Inferior parietal cortex (tissue), 1 donor: ENCODE results near the gene RPLP2.

Experiments
- DNase-seq: peaks from one replicate; pipeline ENCODE4 v3.0.0-alpha.2; 2016; ENCODE audit errors: extremely low spot score

RPLP2 gene

GRCh38 chr11:809287-810039, at the start of gene RPLP2:
RPLP2 (plus strand) TSS chr11:809967; CDS start chr11:810235, 268 bp downstream.
- DNase-seq, result peak; percentile 98

- no peak for DNase-seq
Measured at GRCh38 chr11:760236-760635, 49.5 kb upstream of the RPLP2 start.

- no peak for DNase-seq
Measured at GRCh38 chr11:761526-762108, 48.1 kb upstream of the RPLP2 start.

- DNase-seq, result no peak
Measured at GRCh38 chr11:762421-763072, 47.2 kb upstream of the RPLP2 start.

- no peak for DNase-seq
Measured at GRCh38 chr11:763073-763463, 46.7 kb upstream of the RPLP2 start.

- DNase-seq, result no peak
Measured at GRCh38 chr11:763549-764321, 46.0 kb upstream of the RPLP2 start.

- no peak for DNase-seq
Measured at GRCh38 chr11:764322-765024, 45.3 kb upstream of the RPLP2 start.

- no peak for DNase-seq
Measured at GRCh38 chr11:765025-765801, 44.6 kb upstream of the RPLP2 start.

- no peak for DNase-seq
Measured at GRCh38 chr11:765802-766091, 44.0 kb upstream of the RPLP2 start.

- no peak for DNase-seq
Measured at GRCh38 chr11:766106-766935, 43.4 kb upstream of the RPLP2 start.

GRCh38 chr11:766936-767210, 42.9 kb upstream of the RPLP2 start:
- no peak for DNase-seq

- DNase-seq, result no peak
Measured at GRCh38 chr11:767238-767637, 42.5 kb upstream of the RPLP2 start.

GRCh38 chr11:769887-770641, 39.7 kb upstream of the RPLP2 start:
- DNase-seq, result no peak

GRCh38 chr11:770642-771616, 38.8 kb upstream of the RPLP2 start:
- DNase-seq, result no peak

GRCh38 chr11:771617-772204, 38.1 kb upstream of the RPLP2 start:
- no peak for DNase-seq

GRCh38 chr11:772429-773390, 37.1 kb upstream of the RPLP2 start:
- DNase-seq, result peak; percentile 75

GRCh38 chr11:773425-773824, 36.3 kb upstream of the RPLP2 start:
- no peak for DNase-seq
